Endometrial microvascular endothelial cells (primary cell): ENCODE results near the gene ABLIM2. TPM values are rescaled to one million over a fixed set of nuclear protein-coding genes. Genes with fewer than 3 reads are reported as not detected.
"Not testable (repeated sequence)": the region's sequence is repeated elsewhere in the genome, so short reads cannot be mapped to it uniquely, and the experiment has no call there.

ENCODE experiments used
- in situ Hi-C: cut with HindIII; loops from 2 replicates; pipeline ENCODE4 v1.10.0; 2017; ENCODE audit warnings: low sequenced_read_pairs, low pct_unique_long_range_greater_than_20kb; ENCODE audit errors: inconsistent ontology term
- total RNA-seq: library from RNA; depleted of rRNA; stranded (reverse); fragments of >200 nt; gene quantifications from one replicate; pipeline ENCODE4 v1.2.3, GENCODE V29; 2015; ENCODE audit errors: inconsistent ontology term

The ABLIM2 gene
- total RNA-seq, 1 donor from 2014 or later, result 0.46 TPM

DNA sequence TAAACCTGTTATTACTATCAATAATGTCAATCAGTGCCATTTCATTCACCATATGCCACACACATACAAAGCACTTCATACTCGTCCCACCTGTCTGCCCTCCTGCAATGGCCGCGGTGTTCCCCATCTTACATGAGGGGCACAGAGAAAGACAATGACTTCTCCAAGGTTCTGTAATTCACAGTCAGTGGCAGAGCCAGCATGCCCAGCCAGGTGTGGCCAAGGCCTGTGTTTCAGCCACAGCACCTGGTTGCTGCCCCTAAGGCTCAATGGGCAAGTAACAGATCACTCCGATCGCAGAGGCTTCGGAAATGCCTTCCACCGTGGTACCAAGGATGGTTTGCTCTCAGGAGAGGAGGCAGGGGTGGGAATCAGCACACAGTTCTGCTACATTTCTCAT is 229.9 kb downstream of the ABLIM2 start:
- in situ Hi-C loops, result loop anchor here (25.0 kb wide), 1 partner anchor 91 kb away; no protein-coding TSS in a partner anchor

DNA sequence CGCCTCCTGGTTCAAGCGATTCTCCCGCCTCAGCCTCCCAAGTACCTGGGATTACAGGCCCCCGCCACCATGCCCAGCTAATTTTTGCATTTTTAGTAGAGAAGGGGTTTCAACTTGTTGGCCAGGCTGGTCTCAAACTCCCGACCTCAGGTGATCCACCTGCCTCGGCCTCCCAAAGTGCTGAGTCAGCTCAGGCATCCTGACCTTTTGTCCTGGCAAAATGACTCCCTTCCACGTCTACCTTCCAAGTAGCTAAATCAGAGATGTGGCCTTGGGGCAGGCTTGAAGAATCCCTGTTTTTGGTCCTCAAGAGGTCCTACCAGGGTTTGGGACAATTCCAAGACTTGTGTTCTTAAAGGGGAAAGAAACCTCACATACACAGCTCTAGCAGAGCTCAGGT is 231.8 kb downstream of the ABLIM2 start:
- in situ Hi-C loops, result loop anchor here (25.0 kb wide), 1 partner anchor 90 kb away; no protein-coding TSS in a partner anchor

DNA sequence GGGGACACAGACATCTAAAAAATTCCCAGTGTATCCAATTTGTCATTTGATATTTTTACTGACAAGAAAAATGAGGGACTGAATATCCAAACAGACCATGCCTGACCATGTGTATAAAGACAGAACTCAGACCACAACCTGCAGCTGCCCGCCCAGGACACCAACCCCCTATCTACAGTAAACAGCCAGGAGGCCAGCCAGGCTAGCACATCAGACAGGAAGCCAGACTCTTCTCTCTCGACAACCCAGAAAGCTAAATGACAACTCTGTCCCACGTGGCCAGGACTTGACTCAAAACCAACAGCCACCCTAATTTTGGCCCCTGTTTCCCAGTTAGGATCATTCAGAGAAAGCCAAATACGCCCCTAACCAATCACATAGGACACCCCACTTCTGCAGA is 234.0 kb downstream of the ABLIM2 start:
- in situ Hi-C loops, result no loop called here

DNA sequence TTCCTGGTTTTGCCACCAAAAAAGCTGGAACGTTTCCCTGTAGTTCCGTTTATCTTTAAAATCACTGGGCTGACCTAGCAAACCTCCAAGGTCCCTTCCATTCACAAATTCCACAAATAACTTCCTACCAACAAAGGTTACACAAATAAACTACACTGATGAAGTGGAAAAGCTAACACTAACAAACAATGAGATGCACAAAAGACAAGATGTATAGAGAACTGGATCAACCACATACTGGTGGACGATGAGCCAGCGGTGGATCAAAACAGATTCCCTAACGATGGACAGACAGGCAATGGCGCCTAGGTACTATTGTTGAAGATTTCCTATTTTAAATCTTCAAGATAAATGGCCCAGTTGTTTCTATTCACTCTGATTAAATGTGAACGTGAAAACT is 234.4 kb downstream of the ABLIM2 start:
- in situ Hi-C loops, result no loop called here

DNA sequence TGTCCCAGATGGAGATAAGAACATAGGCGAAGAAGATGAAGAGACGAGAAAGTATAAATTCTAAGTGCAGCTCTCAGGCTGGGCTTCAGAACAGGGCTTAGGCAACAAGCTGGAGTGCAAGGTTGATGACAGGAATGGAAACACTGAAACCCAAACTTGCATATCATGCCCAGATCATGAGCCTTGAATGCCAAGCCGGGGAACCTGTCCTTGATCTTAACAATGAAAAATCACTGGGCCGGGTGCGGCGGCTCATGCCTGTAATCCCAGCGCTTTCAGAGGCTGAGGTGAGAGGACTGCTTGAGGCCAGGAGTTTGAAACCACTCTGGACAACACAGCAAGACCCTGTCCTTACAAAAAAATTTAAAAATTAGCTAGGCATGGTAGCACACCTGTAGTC is 236.1 kb downstream of the ABLIM2 start:
- in situ Hi-C loops, result no loop called here

DNA sequence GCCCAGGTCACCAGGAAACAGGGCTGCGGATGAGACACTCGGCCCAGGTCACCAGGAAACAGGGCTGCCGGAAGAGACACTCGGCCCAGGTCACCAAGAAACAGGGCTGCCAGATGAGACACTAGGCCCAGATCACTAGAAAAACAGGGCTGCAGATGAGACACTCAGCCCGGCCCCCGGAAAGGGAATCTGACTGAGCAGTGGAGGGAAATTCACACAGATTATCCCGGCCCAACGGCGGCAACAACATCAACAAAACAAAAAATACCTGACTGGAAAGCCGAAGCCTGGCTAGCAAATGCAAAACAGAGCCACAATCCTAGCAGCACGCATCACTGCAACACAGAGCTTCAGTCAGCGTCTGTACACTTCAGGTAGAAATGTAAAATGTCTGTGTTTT is 239.6 kb downstream of the ABLIM2 start:
- in situ Hi-C loops, result no loop called here

DNA sequence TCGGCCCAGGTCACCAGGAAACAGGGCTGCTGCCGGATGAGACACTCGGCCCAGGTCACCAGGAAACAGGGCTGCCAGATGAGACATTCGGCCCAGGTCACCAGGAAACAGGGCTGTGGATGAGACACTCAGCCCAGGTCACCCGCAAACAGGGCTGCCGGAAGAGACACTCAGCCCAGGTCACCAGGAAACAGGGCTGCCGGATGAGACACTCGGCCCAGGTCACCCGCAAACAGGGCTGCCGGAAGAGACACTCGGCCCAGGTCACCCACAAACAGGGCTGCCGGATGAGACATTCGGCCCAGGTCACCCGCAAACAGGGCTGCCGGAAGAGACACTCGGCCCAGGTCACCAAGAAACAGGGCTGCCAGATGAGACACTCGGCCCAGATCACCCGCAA is 240.4 kb downstream of the ABLIM2 start:
- in situ Hi-C loops, result not testable (repeated sequence)

DNA sequence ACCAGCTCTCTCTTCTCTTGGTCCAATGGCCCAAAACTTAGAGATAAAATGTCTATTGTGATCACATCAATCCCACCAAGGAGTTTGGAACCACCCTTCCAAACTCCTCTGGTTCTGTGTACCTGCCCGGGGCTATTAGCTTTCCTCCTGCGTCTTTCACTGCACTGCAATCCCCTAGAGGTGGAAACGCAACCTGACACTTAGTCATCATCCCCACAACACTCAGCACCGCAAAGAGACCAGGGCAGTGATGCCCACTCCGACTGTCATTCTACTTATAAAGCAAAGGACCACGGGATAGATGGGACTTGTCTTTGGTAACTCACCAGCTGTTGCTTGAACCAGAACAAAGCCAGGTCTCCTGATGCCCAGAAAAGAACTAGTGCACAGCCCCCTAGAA is 240.9 kb downstream of the ABLIM2 start:
- in situ Hi-C loops, result no loop called here

DNA sequence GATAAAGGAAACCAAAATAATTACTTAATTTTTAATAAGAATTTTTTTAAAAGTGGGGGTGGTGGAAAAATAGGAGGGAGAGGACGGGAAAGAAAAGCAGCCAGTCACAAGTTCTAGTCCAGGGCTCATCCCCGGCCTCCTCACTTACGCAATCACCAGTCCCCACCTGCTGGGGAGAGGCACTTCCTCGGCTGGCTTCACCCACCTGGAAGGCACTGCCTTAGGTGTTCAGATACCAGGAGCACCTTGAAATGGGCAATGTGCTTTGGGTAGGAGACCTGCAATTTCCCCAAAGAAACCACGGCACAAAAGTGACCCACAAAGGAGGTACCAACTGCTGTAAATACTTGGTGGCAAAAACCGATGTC is 242.8 kb downstream of the ABLIM2 start:
- in situ Hi-C loops, result no loop called here

Other genes starting within 250 kb of the ABLIM2 start
- 95.8 TPM for gene AFAP1, start 219.0 kb downstream of the ABLIM2 start, total RNA-seq
- gene SH3TC1, start 40.5 kb upstream of the ABLIM2 start, total RNA-seq, result 61.9 TPM
- 1.3 TPM for gene HTRA3, start 110.9 kb upstream of the ABLIM2 start, total RNA-seq